Activated CD4-positive, alpha-beta T cell treated with anti-CD3 and anti-CD28 coated beads, Interleukin-2, amount 50 U/mL, for 48 hours (primary cell): ENCODE results near the gene RTN4R.
A peak's percentile ranks its signal among the peaks of the same experiment; 100 is the strongest.

ENCODE experiments used
- DNase-seq, 2 experiments: peaks; one replicate each; pipeline ENCODE4 v3.0.0-alpha.2; 2020

RTN4R gene

DNA sequence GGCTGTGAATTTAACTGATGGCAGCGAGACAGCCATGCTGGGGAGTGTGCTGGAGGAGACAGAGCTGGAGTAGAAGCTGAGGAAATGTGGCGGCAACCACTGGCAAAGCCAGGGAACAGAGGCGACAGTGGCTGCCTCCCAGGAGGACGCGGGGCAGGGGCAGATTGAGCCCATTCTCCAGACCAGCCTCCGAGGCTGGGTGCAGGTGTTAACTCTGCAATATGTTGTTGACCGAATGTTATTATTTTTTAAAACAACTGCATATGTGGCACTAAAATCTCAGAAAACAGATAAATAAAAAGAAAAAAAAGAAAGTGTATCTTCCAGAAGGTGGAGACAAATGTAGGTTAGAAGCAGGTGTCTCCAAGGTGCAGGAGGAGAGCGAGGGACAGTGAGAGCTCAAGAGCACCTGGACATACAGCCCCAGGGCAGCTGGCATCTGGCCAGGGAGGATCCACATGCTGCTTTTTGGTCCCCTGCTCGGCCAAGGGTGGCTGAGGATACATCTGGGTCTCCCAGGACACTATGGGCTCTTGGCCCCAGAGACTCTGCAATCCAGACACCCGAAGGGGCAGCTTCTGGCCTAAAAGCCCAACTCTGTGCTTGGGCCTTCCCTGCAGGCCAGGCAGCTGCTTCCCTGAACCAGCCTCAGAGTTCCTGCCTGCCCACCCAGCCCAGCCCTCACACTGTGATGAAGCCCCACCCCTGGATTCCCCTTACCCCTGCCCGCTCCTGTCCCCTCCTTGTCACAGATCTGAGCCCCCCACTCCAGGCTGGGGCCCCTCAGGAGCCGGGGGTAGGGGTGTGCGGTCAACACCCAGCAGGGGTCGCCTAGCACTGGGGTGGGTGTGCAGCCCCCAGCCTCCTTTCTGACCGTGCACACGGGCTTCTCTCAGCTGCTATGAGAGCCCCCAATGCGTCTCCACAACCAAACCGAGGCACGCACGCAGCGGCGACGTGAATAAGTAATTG is 12.9 kb downstream of the RTN4R start:
- DNase-seq: no peak

- DNase-seq: no peak
Measured at GRCh38 chr22:20253161-20253560, 15.0 kb downstream of the RTN4R start.

DNA sequence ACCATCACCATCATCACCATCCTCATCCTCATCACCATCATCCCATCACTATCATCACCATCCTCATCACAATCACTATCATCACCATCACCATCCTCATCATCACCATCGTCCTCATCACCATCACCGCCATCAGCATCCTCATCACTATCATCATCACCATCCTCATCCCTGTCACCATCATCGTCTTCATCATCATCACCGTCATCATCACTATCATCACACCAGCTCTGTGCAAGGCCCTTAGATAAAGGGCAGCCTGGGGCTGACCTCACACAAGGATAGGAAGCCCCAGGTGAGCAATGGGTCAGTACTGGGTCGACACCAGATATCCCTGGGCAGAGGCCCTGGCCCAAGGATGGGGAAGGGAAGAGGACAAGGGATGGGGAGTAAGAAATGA is 16.1 kb downstream of the RTN4R start:
- no peak for DNase-seq

DNA sequence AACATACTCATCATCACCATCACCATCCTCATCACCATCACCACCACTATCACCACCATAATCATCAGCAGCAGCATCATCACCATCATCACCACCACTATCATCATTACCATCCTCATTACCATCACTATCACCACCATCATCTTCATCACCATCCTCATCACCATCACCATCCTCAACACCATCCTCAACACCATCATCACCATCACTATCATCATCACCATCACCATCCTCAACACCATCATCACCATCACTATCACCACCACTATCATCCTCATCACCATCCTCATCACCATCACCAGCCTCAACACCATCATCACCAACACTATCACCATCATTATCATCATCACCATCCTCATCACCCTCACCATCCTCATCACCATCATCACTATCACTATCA is 16.6 kb downstream of the RTN4R start:
- DNase-seq: no peak

DNA sequence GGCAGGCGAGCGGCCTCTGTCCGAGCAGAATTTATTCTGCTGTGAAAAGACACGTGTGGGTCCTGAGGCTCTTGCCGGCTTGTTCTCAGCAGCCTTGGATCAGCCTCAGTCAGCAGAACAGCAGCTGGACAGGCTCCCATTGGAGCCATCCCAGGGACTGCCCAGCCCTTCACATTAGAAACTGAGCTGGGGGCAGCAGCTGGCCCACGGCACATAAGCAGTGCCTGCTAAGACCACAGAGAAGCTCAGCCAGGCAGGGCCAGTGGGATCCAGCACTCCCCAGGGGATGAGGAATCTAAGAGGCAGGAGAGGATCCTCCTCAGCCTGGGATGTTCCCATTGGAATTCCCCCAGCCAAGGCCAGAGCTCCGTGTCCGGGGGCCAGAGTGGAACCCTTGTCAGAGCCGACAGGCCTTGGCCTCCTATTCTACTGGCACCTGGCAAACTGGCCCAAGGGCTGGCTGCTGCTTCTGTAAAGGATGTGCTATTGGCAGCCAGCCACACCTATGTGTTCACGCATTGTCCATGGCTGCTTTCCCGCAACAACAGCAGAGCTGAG is 18.2 kb downstream of the RTN4R start:
- DNase-seq: no peak

GRCh38 chr22:20248461-20248978 is 19.6 kb downstream of the RTN4R start:
- no peak for DNase-seq

DNA sequence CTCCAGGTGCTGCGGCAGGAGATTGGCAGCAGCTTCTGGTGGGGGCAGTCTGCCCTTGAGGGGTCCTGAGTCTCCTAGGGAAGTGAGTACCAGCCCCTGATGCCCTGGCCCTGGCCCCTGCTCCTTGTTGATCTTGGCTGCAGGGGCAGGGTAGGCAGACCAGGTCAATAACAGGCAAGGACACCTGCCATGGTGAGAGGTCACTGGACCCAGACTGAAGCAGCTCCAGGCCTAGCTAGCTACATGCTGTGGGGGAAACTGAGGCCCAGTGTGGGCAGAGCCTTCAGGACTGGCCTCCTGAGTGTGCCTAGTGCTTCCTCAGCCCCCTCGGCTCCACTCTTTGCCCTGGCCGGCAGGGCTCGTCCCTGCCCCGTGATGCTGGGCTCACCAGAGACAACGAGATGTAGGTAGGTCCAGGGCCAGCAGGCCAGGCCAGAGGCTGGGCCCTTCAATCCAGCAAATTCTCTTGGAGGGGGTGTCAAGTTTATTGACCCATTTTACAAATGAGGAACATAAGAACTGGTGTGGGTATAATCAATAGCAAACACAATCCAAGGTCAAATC is 20.4 kb downstream of the RTN4R start:
- DNase-seq: no peak

GRCh38 chr22:20247010-20247505 is 21.1 kb downstream of the RTN4R start:
- no peak for DNase-seq

DNA sequence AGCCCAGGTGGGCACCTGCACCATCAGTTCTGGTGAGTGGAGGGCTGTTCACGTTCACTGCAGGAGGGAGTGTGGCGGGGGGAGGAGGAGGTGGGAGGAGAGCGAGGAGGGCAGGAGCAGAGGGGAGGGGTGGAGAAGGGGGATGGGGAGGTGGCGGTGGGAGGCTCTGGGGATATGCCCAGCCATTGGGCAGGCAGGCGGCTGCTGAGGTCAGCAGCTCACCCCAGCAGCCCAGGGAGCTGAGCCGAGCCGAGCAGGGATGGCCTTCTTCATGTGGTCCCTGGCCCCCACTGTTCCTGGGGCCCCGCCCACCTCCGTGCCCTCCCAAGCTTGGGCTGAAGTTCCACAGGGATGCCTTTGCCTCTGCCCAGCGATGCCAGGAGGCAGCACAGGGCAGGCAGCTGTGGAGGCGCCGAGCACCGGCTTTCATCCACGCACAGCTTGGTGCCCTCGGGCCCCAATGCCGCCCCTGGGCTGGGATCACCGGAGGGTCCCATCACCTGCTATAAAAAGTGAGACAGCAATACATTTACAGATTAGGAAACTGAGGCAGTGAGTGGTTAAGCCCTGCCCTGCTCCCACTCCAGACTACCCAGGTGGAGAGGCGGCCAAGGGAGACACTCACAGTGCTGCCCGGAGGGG is 21.6 kb downstream of the RTN4R start:
- no peak for DNase-seq

GRCh38 chr22:20245577-20246367 is 22.3 kb downstream of the RTN4R start:
- DNase-seq: no peak

DNA sequence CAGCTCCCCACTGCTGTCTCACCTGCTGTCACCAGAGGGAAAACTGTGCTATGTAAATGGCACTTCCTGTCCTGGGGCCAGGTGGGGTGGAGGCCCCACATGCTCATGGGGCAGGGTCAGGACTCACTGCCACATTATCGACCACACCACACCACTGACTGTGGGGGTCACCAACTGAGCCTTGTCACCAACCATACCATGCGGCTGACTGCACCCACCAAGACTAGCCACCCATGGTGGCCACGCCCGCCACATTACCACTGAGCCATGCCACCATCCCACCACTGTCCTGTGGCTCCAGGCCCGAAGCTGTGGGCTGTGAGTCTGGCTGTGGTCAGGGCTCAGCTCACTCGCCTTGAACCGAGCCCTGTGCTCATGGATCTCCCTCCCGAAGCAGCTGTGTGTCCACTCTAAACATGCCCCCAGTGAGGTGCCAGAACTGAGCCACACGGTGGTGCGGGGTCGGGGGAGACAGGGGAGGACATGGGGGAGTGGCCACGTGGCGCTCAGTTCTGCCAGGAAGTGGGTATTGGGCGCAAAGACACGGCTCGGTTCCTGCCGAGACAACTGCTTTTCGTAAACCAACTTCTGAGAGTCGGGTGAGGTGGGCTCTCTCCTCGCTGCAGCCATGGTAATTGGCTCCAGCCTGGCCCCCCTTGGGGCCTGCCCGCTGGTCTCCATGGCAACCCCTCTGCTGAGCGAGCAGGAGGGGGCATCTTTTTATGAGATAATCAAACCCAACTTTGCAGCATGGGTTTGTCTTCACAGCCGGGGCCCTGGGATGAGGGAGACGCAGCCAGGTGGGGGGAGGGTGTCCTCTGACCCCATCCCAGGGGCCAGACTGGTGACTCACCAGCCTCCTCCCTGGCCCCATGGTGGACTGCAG is 23.2 kb downstream of the RTN4R start:
- peak; percentile 16 to 32 for DNase-seq

GRCh38 chr22:20244250-20244648 is 23.9 kb downstream of the RTN4R start:
- DNase-seq: no peak

DNA sequence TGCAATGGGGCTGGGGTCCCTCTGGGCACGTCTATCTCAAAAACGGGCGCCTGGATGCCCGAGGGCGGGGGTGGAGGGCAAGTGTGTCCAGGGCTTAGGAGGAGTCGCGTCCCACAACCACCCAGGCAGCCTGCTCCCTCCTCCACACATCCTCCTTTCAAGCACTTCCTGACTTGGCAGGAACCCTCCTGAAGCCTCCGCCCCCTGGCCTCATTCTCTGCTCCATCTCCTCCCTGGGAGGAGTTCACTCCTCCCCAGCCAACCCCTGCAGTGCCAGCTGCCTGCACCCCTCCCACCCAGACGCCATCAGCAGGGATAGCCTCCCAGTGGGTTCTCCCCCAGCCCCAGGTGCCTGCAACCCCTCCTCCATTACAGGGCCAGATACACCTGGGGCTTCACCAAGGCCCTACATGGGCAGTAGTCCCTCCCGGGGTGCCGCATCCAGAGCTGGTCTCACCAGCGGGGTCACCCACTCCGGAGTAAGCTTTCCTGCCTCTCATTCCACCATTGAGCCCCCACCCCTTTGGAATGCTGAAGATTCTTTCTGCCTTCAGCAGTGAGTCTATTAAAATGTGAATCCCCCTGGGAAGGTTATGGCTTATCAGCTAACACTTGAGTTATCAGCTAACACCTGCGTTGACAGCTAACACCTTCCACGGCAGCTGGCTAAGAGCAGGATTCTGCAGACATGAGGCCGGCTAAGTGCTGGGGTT is 24.4 kb downstream of the RTN4R start:
- DNase-seq: peak; percentile 64 to 71

DNA sequence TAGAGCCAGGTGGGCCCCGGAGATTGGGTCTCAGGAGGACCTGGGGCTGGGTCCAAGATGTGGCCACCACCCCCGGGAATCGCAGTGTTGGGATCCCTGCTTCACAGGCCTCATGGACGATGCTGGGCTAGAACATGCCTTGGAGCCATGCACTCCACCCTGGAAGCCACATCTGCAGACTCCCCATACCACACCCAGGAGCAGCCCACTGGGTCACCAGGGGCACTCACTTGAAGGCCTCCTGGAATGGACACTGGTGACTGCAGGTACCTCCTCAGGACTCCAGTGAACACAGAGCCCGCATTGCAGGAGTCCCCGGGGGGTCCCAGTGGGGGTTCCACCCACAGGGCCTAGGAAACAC is 25.0 kb downstream of the RTN4R start:
- no peak for DNase-seq

- peak in 1 of 2 experiments; percentile 12 for DNase-seq
Measured at GRCh38 chr22:20242393-20243175, 25.5 kb downstream of the RTN4R start.

DNA sequence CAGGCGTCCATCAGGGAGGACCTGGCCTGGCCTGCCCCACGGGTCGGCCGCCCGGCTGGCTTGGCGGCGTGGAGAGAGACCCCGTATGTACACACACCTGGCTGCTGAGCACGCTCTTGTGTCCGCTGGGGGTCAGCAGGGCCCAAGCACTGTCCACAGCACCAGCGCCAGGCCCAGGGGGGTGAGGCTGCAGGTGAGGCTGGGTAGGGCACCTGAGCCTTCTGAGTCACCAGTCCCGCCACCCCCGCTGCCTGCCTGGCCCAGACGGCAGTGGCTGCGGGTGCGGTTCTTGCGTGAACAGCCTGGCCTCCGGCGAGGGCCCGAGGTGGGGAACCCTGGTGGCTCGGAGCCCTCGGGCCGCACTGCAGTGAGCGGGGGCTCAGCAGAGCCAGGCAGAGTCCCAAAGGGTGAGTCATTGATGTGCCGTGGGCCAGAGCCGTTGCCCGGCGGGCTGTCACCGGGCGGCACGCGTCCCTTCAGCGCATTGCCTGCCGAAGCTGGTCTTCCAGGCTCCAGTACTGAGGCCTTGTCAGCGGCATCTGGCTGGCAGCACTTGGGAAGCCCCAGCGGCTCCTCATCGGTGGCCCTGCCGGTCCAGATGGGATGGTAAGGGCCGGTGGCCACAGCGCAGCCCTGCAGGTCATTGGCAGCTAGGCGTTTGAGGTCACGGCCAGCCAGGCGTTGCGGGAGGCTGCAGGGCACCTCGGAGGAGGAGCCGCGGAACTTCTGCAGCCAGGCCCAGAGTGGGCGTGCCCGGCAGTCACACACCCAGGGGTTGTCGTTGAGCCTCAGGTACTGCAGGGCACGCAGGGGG is 26.3 kb downstream of the RTN4R start:
- no peak for DNase-seq

DNA sequence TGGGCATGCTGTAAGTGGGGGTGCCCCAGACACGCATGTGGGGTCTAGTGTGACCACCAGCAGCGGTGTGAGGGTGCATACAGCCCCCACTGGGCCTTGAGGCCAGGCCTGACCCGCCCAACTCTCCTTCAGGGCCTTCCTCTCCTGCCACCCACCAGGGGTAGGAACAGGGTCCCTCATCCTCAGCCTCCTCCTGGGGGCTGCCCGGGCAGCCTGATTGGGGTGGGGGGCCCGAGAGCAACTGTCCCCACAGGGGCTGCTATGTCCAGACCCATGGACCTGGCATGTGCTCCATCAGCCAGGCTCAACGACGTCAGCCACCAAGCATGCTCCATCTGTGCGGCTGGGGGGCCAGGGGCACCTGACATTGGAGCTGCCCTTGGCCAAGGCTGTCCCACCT is 27.2 kb downstream of the RTN4R start:
- no peak for DNase-seq

GRCh38 chr22:20240447-20240764 is 27.7 kb downstream of the RTN4R start:
- DNase-seq: no peak
